Iris pigment epithelial cell (primary cell): Measurements from ENCODE around the gene AP3B1.
"Not testable (repeated sequence)": the region's sequence is repeated elsewhere in the genome, so short reads cannot be mapped to it uniquely, and the experiment has no call there.

Experiments used
- DNase-seq: peaks from one replicate; pipeline ENCODE4 v3.0.0-alpha.2; 2011; ENCODE audit warnings: low read depth

The AP3B1 gene

GRCh38 chr5:78065663-78066062 is 228.8 kb downstream of the AP3B1 start:
- no peak for DNase-seq

- no peak for DNase-seq
Measured at GRCh38 chr5:78064941-78065472, 229.5 kb downstream of the AP3B1 start.

- no peak for DNase-seq
Measured at GRCh38 chr5:78063495-78063894, 231.0 kb downstream of the AP3B1 start.

GRCh38 chr5:78062645-78063044 is 231.9 kb downstream of the AP3B1 start:
- no peak for DNase-seq

GRCh38 chr5:78060421-78060820 is 234.1 kb downstream of the AP3B1 start:
- peak; percentile 86 for DNase-seq

GRCh38 chr5:78058625-78059024 is 235.9 kb downstream of the AP3B1 start:
- no peak for DNase-seq

- peak; percentile 38 for DNase-seq
Measured at GRCh38 chr5:78056901-78057514, 237.5 kb downstream of the AP3B1 start.

- DNase-seq, result no peak
Measured at GRCh38 chr5:78056053-78056452, 238.4 kb downstream of the AP3B1 start.

GRCh38 chr5:78050888-78051287 is 243.6 kb downstream of the AP3B1 start:
- peak; percentile 77 for DNase-seq

GRCh38 chr5:78046823-78047222 is 247.7 kb downstream of the AP3B1 start:
- not testable (repeated sequence) for DNase-seq

GRCh38 chr5:78046006-78046405 is 248.5 kb downstream of the AP3B1 start:
- DNase-seq, result no peak

GRCh38 chr5:78041805-78042204 is 252.7 kb downstream of the AP3B1 start:
- DNase-seq, result no peak

- no peak for DNase-seq
Measured at GRCh38 chr5:78025540-78025939, 269.0 kb downstream of the AP3B1 start.

- no peak for DNase-seq
Measured at GRCh38 chr5:78019744-78020143, 274.8 kb downstream of the AP3B1 start.

GRCh38 chr5:78016863-78017529 is 277.5 kb downstream of the AP3B1 start:
- DNase-seq, result no peak

GRCh38 chr5:78009937-78010527 is 284.5 kb downstream of the AP3B1 start:
- DNase-seq, result peak; percentile 92

- peak; percentile 61 for DNase-seq
Measured at GRCh38 chr5:78008356-78008967, 286.0 kb downstream of the AP3B1 start.

- no peak for DNase-seq
Measured at GRCh38 chr5:78007233-78007632, 287.3 kb downstream of the AP3B1 start.

- DNase-seq, result no peak
Measured at GRCh38 chr5:78006449-78006848, 288.0 kb downstream of the AP3B1 start.

- DNase-seq, result peak; percentile 73
Measured at GRCh38 chr5:78005021-78005785, 289.3 kb downstream of the AP3B1 start.

- DNase-seq, result no peak
Measured at GRCh38 chr5:78004559-78004958, 289.9 kb downstream of the AP3B1 start.

GRCh38 chr5:78003919-78004318 is 290.6 kb downstream of the AP3B1 start:
- DNase-seq, result no peak
